SIG-M5 treated with dmso at 0.1 percent for 504 hours (cell line): ENCODE results near the gene PDZD7.

Experiments used
- DNase-seq: peaks from one replicate; lab custom pipeline; 2025; ENCODE audit not compliant: unreplicated experiment; lab: John Stamatoyannopoulos, UW

The PDZD7 gene

GRCh38 chr10:100969187-100970075 is 61.5 kb downstream of the PDZD7 start, which contains the start of gene SEMA4G:
Gene SEMA4G (plus strand): TSS chr10:100969504. CDS start chr10:100972913, 3,409 bp downstream.
- DNase-seq = peak; percentile 15

DNA sequence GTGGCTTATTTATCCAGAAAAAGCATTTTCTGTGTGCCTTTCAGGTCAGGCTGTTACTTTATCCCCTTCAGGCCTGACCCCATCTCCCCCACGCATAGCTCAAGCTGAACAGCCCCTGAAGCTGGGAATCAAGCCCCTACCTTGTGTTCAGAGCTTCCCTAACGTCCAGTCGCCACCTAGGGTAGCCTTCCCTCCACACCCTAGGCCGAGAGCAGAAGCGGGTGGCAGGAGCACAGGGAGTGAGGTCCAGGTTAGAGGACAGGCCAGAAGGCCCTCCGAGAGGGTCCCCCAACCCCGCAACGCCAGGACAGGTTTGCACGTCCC is 62.1 kb downstream of the PDZD7 start:
- DNase-seq = no peak

DNA sequence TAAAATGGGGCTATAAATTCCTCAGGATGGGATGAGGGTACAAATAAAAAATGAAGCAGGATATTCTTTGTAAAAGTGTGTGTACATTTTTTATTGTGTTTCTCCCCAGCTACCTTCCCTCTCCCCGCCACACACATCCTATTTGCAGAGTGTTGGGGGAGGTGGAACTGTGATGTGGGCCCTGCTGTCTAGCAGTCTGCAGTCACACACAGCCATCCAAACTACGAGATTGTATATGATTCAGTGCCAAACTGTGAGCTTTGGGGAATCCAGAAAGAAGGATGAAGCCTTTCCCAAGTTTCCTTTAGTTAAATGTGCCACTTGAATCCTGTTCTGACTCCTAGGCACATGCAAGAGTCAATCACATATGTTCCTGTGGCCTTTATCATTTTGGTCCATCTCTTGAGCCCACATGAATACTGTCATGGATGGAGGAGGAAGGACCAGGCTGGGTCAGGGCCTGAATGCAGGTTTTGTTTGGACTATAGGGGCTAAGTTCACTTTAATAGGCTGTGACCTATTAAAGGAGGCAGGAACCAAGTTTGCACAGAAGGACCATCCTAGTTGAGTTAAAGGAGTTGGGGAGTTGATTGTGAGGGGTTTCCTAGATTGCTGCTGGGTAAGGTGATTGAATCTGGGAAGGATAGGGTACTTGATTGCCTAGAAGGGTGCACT is 62.7 kb downstream of the PDZD7 start:
- DNase-seq = no peak

DNA sequence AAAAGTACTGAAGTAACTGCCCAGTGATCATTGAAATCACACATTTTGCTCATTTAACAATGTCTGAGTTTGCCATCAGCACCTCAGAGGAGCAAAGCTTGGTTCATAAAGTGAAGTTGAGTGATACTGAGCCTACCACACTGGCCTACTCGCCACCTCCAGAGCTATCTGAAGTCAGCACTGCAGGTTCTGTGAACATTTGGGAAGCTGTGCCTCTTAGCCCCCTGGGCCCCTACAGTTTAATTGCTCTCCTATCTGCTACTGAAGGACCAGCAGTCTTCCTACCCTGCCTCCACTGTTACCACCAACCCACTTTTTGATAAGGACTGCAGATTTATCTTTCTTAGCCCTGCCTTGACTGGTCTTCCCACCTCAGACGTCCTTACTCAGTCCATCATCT is 63.6 kb downstream of the PDZD7 start:
- DNase-seq = no peak

GRCh38 chr10:100966887-100967286 is 64.0 kb downstream of the PDZD7 start:
- no peak for DNase-seq

DNA sequence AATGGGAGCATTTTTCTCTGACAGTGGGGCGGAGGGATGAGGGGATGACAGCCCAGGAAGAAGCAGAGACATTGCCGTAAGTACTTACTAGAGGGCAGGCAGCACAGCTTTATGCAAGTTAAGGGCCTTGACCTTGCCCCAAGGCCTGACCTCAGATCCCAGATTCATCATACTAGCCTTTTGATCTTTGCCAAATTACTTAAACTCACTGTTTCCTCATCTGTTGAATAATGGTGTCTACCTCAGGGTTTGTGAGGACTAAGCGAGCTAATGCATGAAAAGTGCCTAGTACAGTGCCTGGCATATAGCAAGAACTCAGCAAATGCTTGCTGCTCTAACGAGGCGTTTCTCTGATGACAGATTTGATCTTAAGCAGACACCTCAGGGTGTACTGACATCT is 65.1 kb downstream of the PDZD7 start:
- no peak for DNase-seq

DNA sequence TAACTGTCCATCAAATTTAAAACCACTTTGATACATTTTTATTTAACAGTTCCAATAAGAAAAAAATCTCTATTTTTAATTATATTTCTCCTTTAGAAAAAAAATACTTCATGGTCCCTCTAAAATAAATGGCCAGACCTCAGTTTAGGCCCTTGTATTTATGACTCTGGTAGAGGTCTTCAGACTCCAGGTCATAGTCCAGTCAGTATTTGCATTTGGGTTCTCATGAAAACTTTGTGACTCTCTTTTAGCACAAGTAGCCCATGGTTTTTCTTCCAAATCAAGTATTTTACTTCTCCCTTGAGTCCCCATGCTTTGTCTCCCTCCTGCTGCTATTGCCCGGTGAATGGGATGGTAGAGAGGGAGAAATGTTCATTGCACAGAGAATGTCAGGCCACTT is 67.1 kb downstream of the PDZD7 start:
- DNase-seq = no peak

DNA sequence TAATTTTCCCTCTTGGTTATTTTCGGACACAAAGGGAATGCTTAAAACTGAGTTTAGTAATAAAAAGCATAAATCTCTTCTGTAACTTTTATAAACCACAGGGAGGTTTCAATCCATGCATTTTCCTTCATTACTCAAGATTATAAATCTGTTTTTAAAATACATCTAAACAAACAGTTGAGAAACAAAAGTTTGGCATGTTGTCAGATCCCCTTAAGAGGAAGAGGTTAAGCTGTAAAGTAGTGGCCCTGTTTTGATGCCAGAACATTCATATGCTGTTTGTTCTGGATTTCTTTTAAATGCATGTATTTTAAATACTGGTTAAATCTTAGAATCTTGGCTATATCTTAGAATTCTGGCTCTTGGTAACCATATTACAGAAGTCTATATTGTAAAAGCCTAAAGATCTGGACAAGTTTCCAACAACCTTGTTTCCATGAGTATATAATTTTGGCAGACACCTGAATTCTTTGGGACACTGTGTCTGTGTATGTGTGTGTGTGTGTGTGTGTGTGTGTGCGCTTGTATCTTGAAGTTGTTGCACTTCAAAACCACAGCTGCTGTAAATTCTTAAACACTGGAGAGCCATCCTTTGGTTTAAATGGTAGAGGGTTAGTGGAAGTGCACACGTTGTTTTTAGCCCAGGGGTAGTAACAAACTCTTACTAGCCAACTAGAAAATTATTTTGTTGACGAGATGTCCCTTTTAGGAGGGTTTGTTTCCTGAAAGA is 68.4 kb downstream of the PDZD7 start:
- DNase-seq = no peak

DNA sequence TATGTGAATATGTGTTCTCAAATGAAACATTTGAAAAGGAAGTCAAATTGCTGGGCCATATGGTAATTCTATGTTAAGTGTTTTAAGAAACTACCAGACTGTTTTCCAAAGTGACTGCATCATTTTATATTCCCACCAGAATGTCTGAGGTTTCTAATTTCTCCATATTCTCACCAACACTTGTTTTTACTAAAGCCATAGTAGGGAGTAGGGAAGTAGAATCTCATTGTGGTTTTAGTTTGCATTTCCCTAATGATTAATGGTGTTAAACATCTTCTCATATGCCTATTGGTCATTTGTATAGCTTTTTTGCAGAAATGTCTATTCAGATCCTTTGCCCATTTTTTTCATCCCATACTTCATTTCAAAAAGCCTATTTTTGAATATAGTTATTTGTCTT is 70.7 kb downstream of the PDZD7 start:
- no peak for DNase-seq
